HG02981 (cell line): ENCODE results near the gene RIMKLB.
"Not testable (repeated sequence)": the region's sequence is repeated elsewhere in the genome, so short reads cannot be mapped to it uniquely, and the experiment has no call there.

Experiments used
- ATAC-seq: cut with Tn5 transposase; IDR thresholded peaks from one replicate; pipeline ENCODE4 v1.9.1; 2021; ENCODE audit warnings: mild to moderate bottlenecking, moderate library complexity; ENCODE audit not compliant: unreplicated experiment

RIMKLB gene

GRCh38 chr12:8689681-8690080 lies 8.1 kb upstream of the RIMKLB start:
- no peak for ATAC-seq

GRCh38 chr12:8692573-8692972 lies 5.2 kb upstream of the RIMKLB start:
- no peak for ATAC-seq

- no peak for ATAC-seq
Observed at GRCh38 chr12:8695116-8695515, 2.7 kb upstream of the RIMKLB start.

- ATAC-seq, result no peak
Observed at GRCh38 chr12:8696442-8697090, 1.2 kb upstream of the RIMKLB start.

- peak; percentile 13 for ATAC-seq
Observed at GRCh38 chr12:8697120-8697475, 693 bp upstream of the RIMKLB start.

GRCh38 chr12:8698132-8698851 lies 501 bp downstream of the RIMKLB start:
- ATAC-seq, result peak; percentile 40

GRCh38 chr12:8698879-8699278 lies 1.1 kb downstream of the RIMKLB start:
- no peak for ATAC-seq

- no peak for ATAC-seq
Observed at GRCh38 chr12:8699714-8700113, 1.9 kb downstream of the RIMKLB start.

- no peak for ATAC-seq
Observed at GRCh38 chr12:8701046-8701660, 3.4 kb downstream of the RIMKLB start.

- no peak for ATAC-seq
Observed at GRCh38 chr12:8702159-8702558, 4.4 kb downstream of the RIMKLB start.

- ATAC-seq, result no peak
Observed at GRCh38 chr12:8709124-8709830, 11.5 kb downstream of the RIMKLB start.

- ATAC-seq, result no peak
Observed at GRCh38 chr12:8712572-8712971, 14.8 kb downstream of the RIMKLB start.

- no peak for ATAC-seq
Observed at GRCh38 chr12:8722286-8722800, 24.6 kb downstream of the RIMKLB start.

GRCh38 chr12:8734873-8735381 lies 37.1 kb downstream of the RIMKLB start:
- no peak for ATAC-seq

- no peak for ATAC-seq
Observed at GRCh38 chr12:8742501-8742900, 44.7 kb downstream of the RIMKLB start.

- not testable (repeated sequence) for ATAC-seq
Observed at GRCh38 chr12:8743121-8743520, 45.3 kb downstream of the RIMKLB start.

- not testable (repeated sequence) for ATAC-seq
Observed at GRCh38 chr12:8745631-8746030, 47.8 kb downstream of the RIMKLB start.

- ATAC-seq, result no peak
Observed at GRCh38 chr12:8746046-8746445, 48.3 kb downstream of the RIMKLB start.

GRCh38 chr12:8760076-8760475 lies 62.3 kb downstream of the RIMKLB start:
- ATAC-seq, result not testable (repeated sequence)

GRCh38 chr12:8762701-8763100 lies 64.9 kb downstream of the RIMKLB start:
- ATAC-seq, result not testable (repeated sequence)

- ATAC-seq, result not testable (repeated sequence)
Observed at GRCh38 chr12:8766121-8766520, 68.3 kb downstream of the RIMKLB start.
